Nephron progenitor cell (in vitro differentiated cells): ENCODE results near the gene SLC1A2.

Source experiments
- DNase-seq: peaks from one replicate; pipeline ENCODE4 v3.0.0; 2021
- H3K27ac Mint-ChIP-seq: 2 replicates; pipeline ENCODE4 v1.8.0; 2021; ENCODE audit warnings: mild to moderate bottlenecking, moderate library complexity, mixed read lengths
- H3K27me3 Mint-ChIP-seq: 2 replicates; pipeline ENCODE4 v1.8.0; 2021; ENCODE audit warnings: mild to moderate bottlenecking, low read depth, mixed read lengths; ENCODE audit not compliant: poor library complexity
- H3K36me3 Mint-ChIP-seq: 2 replicates; pipeline ENCODE4 v1.8.0; 2021; ENCODE audit warnings: low read depth, mixed read lengths
- H3K4me1 Mint-ChIP-seq: 2 replicates; pipeline ENCODE4 v1.8.0; 2021; ENCODE audit warnings: mixed read lengths
- H3K4me3 Mint-ChIP-seq: 2 replicates; pipeline ENCODE4 v1.8.0; 2021; ENCODE audit warnings: mild to moderate bottlenecking, moderate library complexity, mixed read lengths
- H3K9me3 Mint-ChIP-seq: 2 replicates; pipeline ENCODE4 v1.8.0; 2021; ENCODE audit warnings: mild to moderate bottlenecking, moderate library complexity, mixed read lengths
- TF ChIP-seq, protein P1 (sequence below): fragments of 200-600 bp; sonication (generic); IDR thresholded peaks from 2 replicates; pipeline ENCODE4 v1.5.0; 2021; ENCODE audit warnings: antibody characterized with exemption

Gene SLC1A2

DNA sequence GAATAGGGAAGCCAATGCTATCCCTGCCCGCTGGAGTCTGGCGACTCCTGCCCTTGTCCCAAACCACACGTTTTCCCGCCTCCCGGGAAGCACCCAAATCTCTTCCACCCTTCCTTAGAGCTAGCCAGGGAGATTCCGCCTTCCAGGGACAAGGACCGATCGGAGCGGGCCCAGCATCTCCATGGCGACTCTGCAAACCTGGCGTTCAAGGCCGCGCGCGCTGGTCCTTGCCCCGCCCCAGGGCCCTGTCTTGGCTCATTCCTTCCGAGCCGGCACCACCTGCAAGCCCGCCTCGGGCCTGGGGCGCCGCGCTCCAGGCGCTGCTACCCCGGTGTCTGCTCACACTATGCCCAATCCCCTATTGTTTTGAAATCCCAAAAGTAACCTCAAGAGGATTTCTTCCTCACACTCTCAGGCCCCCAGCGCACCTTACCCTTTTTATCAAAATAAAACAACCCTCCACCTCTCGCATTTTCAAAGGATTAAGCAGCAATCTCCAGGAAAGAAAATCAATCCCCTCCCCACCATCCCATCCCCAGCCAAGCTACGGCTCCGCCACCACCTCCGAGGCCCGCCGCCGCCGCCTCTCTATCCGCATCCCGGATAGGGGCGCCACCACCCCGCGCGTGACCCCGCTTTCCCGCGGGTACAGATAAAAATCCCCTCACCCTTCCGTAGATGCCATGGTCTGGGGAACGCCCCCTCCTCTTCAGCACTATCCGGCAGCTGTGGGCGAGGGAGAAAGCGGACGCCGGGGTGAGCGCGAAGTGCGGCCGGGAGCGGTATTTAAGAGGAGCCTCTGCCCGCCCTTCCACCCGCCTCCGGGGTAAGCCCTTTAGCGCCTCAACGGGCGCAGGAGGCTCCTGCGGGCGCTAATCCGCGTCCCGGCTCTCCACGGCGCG, 825 bp downstream of the SLC1A2 start:
- no peaks in the 10 kb centered on the region for H3K36me3 Mint-ChIP-seq
- H3K27me3 Mint-ChIP-seq, result peaks cover 97% of the 10 kb centered on the region
- H3K9me3 Mint-ChIP-seq, result no peaks in the 10 kb centered on the region
- peak overlapping the region; percentile 87 for H3K4me3 Mint-ChIP-seq
- H3K27ac Mint-ChIP-seq, result no peak overlapping the region
- peaks cover 57% of the 10 kb centered on the region for H3K4me1 Mint-ChIP-seq
- peak; percentile 63 for DNase-seq
- TF ChIP-seq, protein P1, sequence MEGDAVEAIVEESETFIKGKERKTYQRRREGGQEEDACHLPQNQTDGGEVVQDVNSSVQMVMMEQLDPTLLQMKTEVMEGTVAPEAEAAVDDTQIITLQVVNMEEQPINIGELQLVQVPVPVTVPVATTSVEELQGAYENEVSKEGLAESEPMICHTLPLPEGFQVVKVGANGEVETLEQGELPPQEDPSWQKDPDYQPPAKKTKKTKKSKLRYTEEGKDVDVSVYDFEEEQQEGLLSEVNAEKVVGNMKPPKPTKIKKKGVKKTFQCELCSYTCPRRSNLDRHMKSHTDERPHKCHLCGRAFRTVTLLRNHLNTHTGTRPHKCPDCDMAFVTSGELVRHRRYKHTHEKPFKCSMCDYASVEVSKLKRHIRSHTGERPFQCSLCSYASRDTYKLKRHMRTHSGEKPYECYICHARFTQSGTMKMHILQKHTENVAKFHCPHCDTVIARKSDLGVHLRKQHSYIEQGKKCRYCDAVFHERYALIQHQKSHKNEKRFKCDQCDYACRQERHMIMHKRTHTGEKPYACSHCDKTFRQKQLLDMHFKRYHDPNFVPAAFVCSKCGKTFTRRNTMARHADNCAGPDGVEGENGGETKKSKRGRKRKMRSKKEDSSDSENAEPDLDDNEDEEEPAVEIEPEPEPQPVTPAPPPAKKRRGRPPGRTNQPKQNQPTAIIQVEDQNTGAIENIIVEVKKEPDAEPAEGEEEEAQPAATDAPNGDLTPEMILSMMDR, result no peak

DNA sequence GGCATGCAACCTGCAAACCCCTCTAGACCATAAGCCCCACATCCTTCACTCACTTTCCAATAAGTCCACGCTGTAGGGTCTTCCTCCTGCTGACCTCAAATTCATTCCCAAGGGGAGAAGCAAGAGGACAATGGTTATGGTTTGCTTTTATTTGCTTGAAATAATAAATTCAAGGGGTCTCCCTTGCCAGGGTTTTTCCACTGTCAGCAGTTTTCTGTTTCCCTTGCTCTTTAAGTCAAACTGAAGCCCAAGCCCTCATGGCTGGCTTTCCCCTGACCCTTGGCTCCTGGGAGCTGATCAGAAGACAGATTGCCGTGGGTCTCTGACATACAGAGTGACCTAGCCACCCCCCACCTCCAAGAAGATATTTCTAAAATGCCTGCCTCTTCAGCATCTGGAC, 3.9 kb downstream of the SLC1A2 start:
- DNase-seq, result peak; percentile 26
- H3K9me3 Mint-ChIP-seq, result no peaks in the 10 kb centered on the region
- H3K4me1 Mint-ChIP-seq, result peaks cover 43% of the 10 kb centered on the region
- no peaks in the 10 kb centered on the region for H3K36me3 Mint-ChIP-seq
- TF ChIP-seq, protein P1, result no peak
- H3K4me3 Mint-ChIP-seq, result no peak overlapping the region
- no peak overlapping the region for H3K27ac Mint-ChIP-seq
- peaks cover 76% of the 10 kb centered on the region for H3K27me3 Mint-ChIP-seq

DNA sequence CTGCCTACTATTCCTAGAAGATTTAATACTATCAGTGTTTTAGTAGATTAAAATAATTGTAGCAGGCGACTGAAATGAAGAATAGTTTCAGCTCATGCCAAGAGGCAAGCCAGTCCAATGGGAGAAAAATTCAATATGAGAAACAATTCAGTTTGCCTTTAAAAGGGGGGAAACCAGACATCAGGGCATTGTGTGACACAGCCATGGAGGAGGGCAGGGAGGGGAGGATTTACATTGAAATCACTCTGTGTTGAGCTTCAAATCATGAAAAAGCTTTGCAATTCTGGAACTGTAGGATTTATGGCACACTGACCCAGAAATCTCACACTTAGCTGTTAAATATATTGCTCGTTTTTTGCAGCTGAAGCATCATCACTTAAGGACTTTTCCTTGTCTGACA, 4.6 kb downstream of the SLC1A2 start:
- peaks cover 38% of the 10 kb centered on the region for H3K4me1 Mint-ChIP-seq
- H3K4me3 Mint-ChIP-seq, result no peak overlapping the region
- no peak for DNase-seq
- TF ChIP-seq, protein P1, result no peak
- peaks cover 69% of the 10 kb centered on the region for H3K27me3 Mint-ChIP-seq
- H3K36me3 Mint-ChIP-seq, result no peaks in the 10 kb centered on the region
- H3K27ac Mint-ChIP-seq, result no peak overlapping the region
- no peaks in the 10 kb centered on the region for H3K9me3 Mint-ChIP-seq

DNA sequence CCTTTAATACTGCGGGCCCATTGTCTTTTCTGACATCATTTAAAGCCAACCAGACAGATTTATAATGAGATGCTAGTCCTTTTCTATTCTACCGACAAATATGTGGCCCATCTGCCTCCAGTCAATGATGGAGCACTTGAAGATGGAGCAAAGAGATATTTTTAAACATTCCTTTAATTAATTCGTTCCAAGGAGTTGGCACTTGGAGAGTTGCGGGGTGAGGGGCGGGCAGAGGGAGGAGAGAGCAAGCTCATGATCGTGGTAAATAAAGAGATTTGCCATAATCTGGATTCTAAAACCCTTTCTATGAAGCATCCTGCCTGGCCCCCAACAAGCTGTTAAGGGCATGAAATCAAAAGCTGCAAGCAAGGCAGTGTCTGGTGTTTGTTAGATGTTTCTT, 5.0 kb downstream of the SLC1A2 start:
- Mint-ChIP-seq H3K36me3 (no peaks in the 10 kb centered on the region), H3K9me3 (no peaks in the 10 kb centered on the region), H3K27ac (no peak overlapping the region), H3K27me3 (peaks cover 65% of the 10 kb centered on the region), H3K4me1 (peaks cover 38% of the 10 kb centered on the region), H3K4me3 (no peak overlapping the region)
- TF ChIP-seq, protein P1, result no peak
- no peak for DNase-seq

DNA sequence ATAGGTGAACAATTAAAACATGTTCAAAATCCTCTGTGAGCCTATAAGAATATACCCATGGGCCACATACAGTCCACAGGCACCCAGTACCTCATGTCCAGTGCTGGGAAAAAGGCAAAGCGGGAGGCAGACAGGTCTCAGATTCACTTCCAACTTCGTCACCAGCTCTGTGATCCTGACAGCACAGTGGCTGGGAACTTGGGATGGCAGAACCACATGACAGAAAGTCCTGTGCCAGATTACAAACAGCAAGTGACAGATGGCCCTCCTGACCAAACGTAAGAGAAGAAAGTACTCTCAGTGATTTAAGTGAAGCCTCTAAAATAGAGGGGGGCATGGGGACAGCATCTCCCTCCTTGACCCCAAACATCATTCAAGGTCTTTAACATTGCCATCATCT, 5.8 kb downstream of the SLC1A2 start:
- H3K27ac Mint-ChIP-seq, result no peak overlapping the region
- peaks cover 37% of the 10 kb centered on the region for H3K4me1 Mint-ChIP-seq
- H3K36me3 Mint-ChIP-seq, result no peaks in the 10 kb centered on the region
- no peak for DNase-seq
- no peaks in the 10 kb centered on the region for H3K9me3 Mint-ChIP-seq
- no peak overlapping the region for H3K4me3 Mint-ChIP-seq
- TF ChIP-seq, protein P1, result no peak
- peaks cover 57% of the 10 kb centered on the region for H3K27me3 Mint-ChIP-seq

DNA sequence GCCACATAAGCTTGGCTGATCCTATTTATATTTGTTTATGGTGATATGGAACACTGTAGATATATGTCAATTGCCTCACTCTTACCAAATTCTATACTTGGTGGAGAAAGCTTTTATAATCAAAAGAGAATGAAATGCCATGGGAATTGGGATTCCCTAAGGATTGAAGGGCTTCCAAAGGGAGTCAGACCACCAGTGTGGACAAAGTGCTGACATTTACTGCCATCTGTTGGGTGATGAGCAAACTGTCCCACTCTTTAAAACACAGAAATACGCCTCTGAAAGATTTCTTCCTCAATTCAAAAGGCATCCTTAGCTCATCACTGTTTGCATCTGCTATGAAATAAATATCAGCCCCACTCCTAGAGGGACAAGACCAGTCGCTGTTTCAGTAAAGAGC, 7.1 kb downstream of the SLC1A2 start:
- no peaks in the 10 kb centered on the region for H3K9me3 Mint-ChIP-seq
- no peak for DNase-seq
- TF ChIP-seq, protein P1, result peak; percentile 52
- H3K36me3 Mint-ChIP-seq, result no peaks in the 10 kb centered on the region
- H3K4me1 Mint-ChIP-seq, result peaks cover 30% of the 10 kb centered on the region
- no peak overlapping the region for H3K27ac Mint-ChIP-seq
- no peak overlapping the region for H3K4me3 Mint-ChIP-seq
- peaks cover 44% of the 10 kb centered on the region for H3K27me3 Mint-ChIP-seq
